GM19193 (cell line): ENCODE data around the gene NID2.

Experiments used
- POLR2A ChIP-seq: IDR thresholded peaks from 4 replicates; pipeline ENCODE4 v1.6.1; 2011; ENCODE audit not compliant: insufficient read depth, insufficient read length; ENCODE audit errors: extremely low read depth

NID2 gene

GRCh38 chr14:51979088-51979709 is 89.7 kb downstream of the NID2 start:
- TF ChIP-seq POLR2A, result no peak

DNA sequence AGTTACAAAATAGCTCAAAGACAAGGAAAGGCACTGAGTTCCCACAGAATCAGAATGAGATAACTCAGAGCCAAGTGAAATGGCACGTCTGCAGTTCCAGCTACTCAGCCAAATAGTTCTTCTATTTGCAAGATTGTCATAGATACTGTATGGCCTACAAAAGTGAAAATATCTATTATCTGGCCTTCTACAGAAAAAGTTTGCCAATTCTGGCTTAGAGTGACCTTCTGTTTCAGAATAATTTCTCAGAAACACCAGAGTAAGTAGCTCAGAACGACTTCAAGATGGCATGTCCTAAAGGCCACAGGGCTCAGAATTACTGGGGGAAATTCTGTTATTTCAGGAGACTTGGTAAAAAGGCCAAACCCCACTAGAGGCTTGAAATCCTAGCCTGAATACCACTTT is 90.2 kb downstream of the NID2 start:
- no peak for TF ChIP-seq POLR2A

GRCh38 chr14:51977075-51977474 is 91.8 kb downstream of the NID2 start:
- TF ChIP-seq POLR2A, result no peak

GRCh38 chr14:51972566-51972965 is 96.3 kb downstream of the NID2 start:
- TF ChIP-seq POLR2A, result no peak

DNA sequence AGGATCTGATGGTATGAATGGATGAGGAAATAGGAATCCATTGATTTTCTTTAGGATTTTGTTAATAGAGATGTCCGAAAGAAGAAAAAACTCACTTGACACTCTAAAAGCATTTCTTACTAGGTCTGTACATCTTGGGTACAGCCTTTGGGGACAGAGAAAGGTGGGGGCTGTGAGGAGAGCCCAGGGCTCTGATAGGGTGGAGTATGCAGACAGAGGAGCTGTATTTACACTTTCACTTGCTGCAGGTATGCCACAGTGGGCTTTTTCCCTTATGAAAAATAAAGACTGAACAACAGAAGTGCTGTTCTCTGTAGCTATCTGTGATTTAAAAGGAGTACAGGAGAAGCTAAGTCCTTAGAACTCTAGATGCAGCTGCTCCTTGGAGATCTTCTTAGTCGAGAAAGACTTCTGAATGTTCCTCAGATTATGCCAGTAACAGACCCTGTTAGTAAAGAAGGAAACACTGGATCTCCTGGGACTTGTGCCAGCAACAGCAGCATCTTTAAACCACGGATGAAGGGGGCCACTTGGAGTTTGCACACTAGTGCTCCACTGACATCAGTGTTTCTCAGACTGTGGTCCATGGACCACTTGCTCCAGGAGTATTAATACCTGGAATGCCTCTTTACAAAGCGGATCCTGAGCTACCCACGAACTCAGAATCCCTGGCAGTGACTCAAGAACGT is 98.9 kb downstream of the NID2 start:
- TF ChIP-seq POLR2A, result no peak

DNA sequence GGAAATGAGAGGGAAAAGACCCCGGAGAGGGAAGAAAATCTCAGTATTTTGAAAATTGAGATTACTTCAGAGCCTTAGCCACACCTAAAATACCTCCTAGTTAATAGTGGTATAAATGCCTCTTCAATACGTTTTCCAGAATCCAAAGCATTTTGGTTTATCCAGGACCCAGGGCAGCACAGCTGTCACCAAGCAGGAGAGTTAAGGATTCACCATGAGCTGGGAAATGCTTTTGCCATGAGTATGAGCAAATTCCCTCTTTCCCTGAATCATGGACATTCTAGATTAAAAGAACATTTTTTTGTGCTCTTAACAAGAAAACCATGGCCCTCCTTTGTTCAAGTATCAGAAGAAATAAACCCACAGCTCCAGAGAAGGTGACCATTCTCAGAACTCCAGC is 101.3 kb downstream of the NID2 start:
- TF ChIP-seq POLR2A, result no peak

GRCh38 chr14:51963286-51963685 is 105.6 kb downstream of the NID2 start:
- no peak for TF ChIP-seq POLR2A

- no peak for TF ChIP-seq POLR2A
Measured at GRCh38 chr14:51962711-51963110, 106.1 kb downstream of the NID2 start.

DNA sequence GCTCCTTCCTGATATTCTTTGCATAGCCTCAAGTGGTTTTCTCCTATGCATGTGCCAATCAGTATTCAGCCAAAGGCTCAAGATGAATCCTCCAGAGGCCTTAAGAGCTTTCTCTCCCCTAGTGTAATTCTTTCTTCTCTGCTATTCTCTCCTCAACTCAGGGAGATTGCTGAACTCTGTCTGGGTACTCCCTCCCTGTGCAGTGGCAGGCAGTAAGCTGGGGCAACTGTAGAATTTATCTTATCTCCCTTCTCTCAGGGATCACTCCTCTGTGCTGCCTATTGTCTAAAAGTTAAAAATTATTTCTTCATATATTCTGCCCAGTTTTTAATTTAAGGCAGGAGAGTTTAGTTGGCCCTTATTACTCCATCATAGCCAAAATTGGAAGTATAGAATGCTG is 108.0 kb downstream of the NID2 start:
- no peak for TF ChIP-seq POLR2A

GRCh38 chr14:51959928-51960327 is 108.9 kb downstream of the NID2 start:
- TF ChIP-seq POLR2A, result no peak

DNA sequence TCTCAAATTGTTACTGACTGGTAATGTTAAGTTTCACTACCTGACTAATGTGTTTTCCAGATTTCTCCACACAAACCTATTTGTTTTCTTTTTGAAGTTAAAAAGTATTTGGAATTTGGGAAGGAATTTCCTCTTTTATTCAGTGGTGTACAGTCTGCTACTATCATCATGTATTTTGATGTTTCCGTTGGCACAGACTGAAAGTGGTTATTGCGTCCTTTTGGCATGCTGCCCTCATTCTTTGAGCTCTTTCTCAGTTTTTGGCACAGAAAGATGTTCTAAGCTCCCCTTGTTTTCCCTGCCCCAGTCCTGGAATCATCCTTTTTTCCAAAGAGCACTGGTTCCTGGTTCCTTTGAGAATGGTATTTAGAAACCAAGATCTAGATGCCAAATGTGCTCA is 110.9 kb downstream of the NID2 start:
- no peak for TF ChIP-seq POLR2A
